ENCODE data around the gene CNTN4. TPM values are rescaled to one million over a fixed set of nuclear protein-coding genes. Genes with fewer than 3 reads are reported as not detected.

Gene CNTN4
- total and polyA plus RNA-seq, 2 of the 8 experiments (the other 6 are each of a cell fraction or from before 2014, with no cell fraction given), result 0.41 to 2.2 TPM

DNA sequence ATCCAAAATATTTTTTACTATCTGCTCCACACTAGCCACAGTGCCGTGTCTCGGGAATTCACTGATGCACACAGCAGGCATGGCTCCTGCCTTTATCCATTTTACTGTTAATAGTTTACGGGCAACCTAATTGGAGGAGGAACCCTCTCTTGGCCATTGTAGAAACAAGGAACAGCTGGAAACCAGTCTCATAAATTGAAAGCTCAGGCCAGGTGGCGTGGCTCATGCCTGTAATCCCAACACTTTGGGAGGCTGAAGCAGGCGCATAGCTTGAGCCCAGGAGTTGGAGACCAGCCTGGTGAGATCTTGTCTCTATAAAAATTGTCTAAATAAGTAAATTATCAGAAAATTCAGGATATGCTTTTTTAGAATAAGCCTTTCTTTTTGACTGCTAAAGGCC lies 972.5 kb downstream of the CNTN4 start (continued):
- TF ChIP-seq, protein P1, sequence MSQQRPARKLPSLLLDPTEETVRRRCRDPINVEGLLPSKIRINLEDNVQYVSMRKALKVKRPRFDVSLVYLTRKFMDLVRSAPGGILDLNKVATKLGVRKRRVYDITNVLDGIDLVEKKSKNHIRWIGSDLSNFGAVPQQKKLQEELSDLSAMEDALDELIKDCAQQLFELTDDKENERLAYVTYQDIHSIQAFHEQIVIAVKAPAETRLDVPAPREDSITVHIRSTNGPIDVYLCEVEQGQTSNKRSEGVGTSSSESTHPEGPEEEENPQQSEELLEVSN (IDR thresholded peaks at IDR 0.05), result no peak
- TF ChIP-seq SP1 (IDR thresholded peaks at IDR 0.05; ENCODE audit: low read depth, low read length) (no peak), RAD21 (IDR thresholded peaks at IDR 0.05 in 1 of 2, conservative IDR thresholded peaks at IDR 0.05 in 1 of 2; ENCODE audit: low read depth in 2 of 2, low read length in 2 of 2) (no peak), SP4 (IDR thresholded peaks at IDR 0.05; ENCODE audit: low read length) (no peak), SP2 (IDR thresholded peaks at IDR 0.05; ENCODE audit: low read length) (no peak), HDAC2 (IDR thresholded peaks at IDR 0.05; ENCODE audit: borderline replicate concordance in 1 of 2, low read depth in 2 of 2, low read length in 2 of 2) (no peak), GABPA (IDR thresholded peaks at IDR 0.05; ENCODE audit: borderline replicate concordance, insufficient read depth, low read length) (no peak), JUN (IDR thresholded peaks at IDR 0.05; ENCODE audit: low read depth, low read length) (no peak), TBP (IDR thresholded peaks at IDR 0.05; ENCODE audit: low read depth, low read length) (no peak), MAFK (IDR thresholded peaks at IDR 0.05; ENCODE audit: low read depth, low read length) (no peak)
- TF ChIP-seq, protein P2, sequence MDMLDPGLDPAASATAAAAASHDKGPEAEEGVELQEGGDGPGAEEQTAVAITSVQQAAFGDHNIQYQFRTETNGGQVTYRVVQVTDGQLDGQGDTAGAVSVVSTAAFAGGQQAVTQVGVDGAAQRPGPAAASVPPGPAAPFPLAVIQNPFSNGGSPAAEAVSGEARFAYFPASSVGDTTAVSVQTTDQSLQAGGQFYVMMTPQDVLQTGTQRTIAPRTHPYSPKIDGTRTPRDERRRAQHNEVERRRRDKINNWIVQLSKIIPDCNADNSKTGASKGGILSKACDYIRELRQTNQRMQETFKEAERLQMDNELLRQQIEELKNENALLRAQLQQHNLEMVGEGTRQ (IDR thresholded peaks at IDR 0.05; ENCODE audit: low read length), result no peak
- TF ChIP-seq, protein P3, sequence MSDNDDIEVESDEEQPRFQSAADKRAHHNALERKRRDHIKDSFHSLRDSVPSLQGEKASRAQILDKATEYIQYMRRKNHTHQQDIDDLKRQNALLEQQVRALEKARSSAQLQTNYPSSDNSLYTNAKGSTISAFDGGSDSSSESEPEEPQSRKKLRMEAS (IDR thresholded peaks at IDR 0.05), result no peak
